GM12874 (cell line): ENCODE data around the gene GYG1.

Experiments
- CTCF ChIP-seq: IDR thresholded peaks from 2 replicates; pipeline ENCODE4 v1.5.1; 2011; ENCODE audit warnings: low read depth, mild to moderate bottlenecking, control low read depth, low read length, moderate library complexity; ENCODE audit not compliant: insufficient read depth

The GYG1 gene

GRCh38 chr3:148968321-148968720, 23.0 kb upstream of the GYG1 start:
- no peak for TF ChIP-seq CTCF

- TF ChIP-seq CTCF = no peak
Measured at GRCh38 chr3:148970271-148970670, 21.1 kb upstream of the GYG1 start.

GRCh38 chr3:148971401-148972163, 19.8 kb upstream of the GYG1 start:
- TF ChIP-seq CTCF = no peak

- TF ChIP-seq CTCF = no peak
Measured at GRCh38 chr3:148974726-148975125, 16.6 kb upstream of the GYG1 start.

GRCh38 chr3:148975248-148975647, 16.1 kb upstream of the GYG1 start:
- no peak for TF ChIP-seq CTCF

GRCh38 chr3:148975696-148976095, 15.6 kb upstream of the GYG1 start:
- TF ChIP-seq CTCF = no peak

- TF ChIP-seq CTCF = no peak
Measured at GRCh38 chr3:148981273-148981672, 10.1 kb upstream of the GYG1 start.

GRCh38 chr3:148990236-148990635, 1.1 kb upstream of the GYG1 start:
- no peak for TF ChIP-seq CTCF
